H9 (cell line): Measurements from ENCODE around the gene HCRTR1. TPM values are rescaled to one million over a fixed set of nuclear protein-coding genes. Genes with fewer than 3 reads are reported as not detected.

Experiments used
- DNase-seq: peaks from one replicate; pipeline ENCODE4 v3.0.0-alpha.2; 2017
- H2AFZ ChIP-seq: one replicate; pipeline ENCODE4 v1.6.1; 2013; ENCODE audit warnings: mild to moderate bottlenecking, low read length, control low read depth, moderate library complexity
- H2AK5ac ChIP-seq: 2 replicates; pipeline ENCODE4 v1.6.1; 2013; ENCODE audit warnings: low read length, control low read depth, mixed read lengths; ENCODE audit not compliant: insufficient read length
- H2BK120ac ChIP-seq: one replicate; pipeline ENCODE4 v1.6.1; 2013; ENCODE audit warnings: low read depth, mild to moderate bottlenecking, low read length, control low read depth, inconsistent platforms; ENCODE audit not compliant: poor library complexity, severe bottlenecking
- H2BK12ac ChIP-seq: 2 replicates; pipeline ENCODE4 v1.6.1; 2013; ENCODE audit warnings: low read length, control low read depth, mixed read lengths, low read depth; ENCODE audit not compliant: insufficient read length
- H2BK15ac ChIP-seq: 2 replicates; pipeline ENCODE4 v1.6.1; 2013; ENCODE audit warnings: low read depth, low read length, control low read depth
- H2BK20ac ChIP-seq: one replicate; pipeline ENCODE4 v1.6.1; 2013; ENCODE audit warnings: low read depth, mild to moderate bottlenecking, low read length, control low read depth, inconsistent platforms; ENCODE audit not compliant: poor library complexity, severe bottlenecking
- H2BK5ac ChIP-seq: 2 replicates; pipeline ENCODE4 v1.6.1; 2013; ENCODE audit warnings: low read length, control low read depth, mixed read lengths; ENCODE audit not compliant: insufficient read length
- H3K14ac ChIP-seq: 2 replicates; pipeline ENCODE4 v1.6.1; 2013; ENCODE audit warnings: low read length, control low read depth; ENCODE audit not compliant: insufficient read depth
- H3K18ac ChIP-seq: 2 replicates; pipeline ENCODE4 v1.6.1; 2013; ENCODE audit warnings: low read depth, mild to moderate bottlenecking, mixed read lengths, low read length, control low read depth; ENCODE audit not compliant: insufficient read length
- H3K23ac ChIP-seq: 2 replicates; pipeline ENCODE4 v1.6.1; 2013; ENCODE audit warnings: low read length, control low read depth, mixed read lengths, low read depth; ENCODE audit not compliant: insufficient read length
- H3K23me2 ChIP-seq: 2 replicates; pipeline ENCODE4 v1.6.1; 2013; ENCODE audit warnings: low read depth, mild to moderate bottlenecking, mixed read lengths, low read length, control low read depth; ENCODE audit not compliant: insufficient read length, poor library complexity, severe bottlenecking
- H3K27ac ChIP-seq: 2 replicates; pipeline ENCODE4 v1.5.1; 2013; ENCODE audit warnings: low read length, control low read depth, mixed read lengths, low read depth; ENCODE audit not compliant: insufficient read length
- H3K27me3 ChIP-seq: 2 replicates; pipeline ENCODE4 v1.6.1; 2013; ENCODE audit warnings: low read length, control low read depth, inconsistent platforms; ENCODE audit not compliant: insufficient read depth
- H3K4ac ChIP-seq: 2 replicates; pipeline ENCODE4 v1.6.1; 2013; ENCODE audit warnings: low read depth, mild to moderate bottlenecking, control low read depth, inconsistent platforms, low read length, moderate library complexity
- H3K4me1 ChIP-seq: 2 replicates; pipeline ENCODE4 v1.6.1; 2013; ENCODE audit warnings: low read length, control low read depth, inconsistent platforms; ENCODE audit not compliant: insufficient read depth
- H3K4me2 ChIP-seq: 2 replicates; pipeline ENCODE4 v1.6.1; 2013; ENCODE audit warnings: low read length, control low read depth, mixed read lengths; ENCODE audit not compliant: insufficient read length, insufficient read depth
- H3K56ac ChIP-seq: 2 replicates; pipeline ENCODE4 v1.6.1; 2013; ENCODE audit warnings: low read depth, mild to moderate bottlenecking, mixed read lengths, low read length, control low read depth; ENCODE audit not compliant: insufficient read length
- H3K79me1 ChIP-seq: 2 replicates; pipeline ENCODE4 v1.6.1; 2013; ENCODE audit warnings: low read depth, mild to moderate bottlenecking, moderate library complexity, low read length, control low read depth, inconsistent platforms; ENCODE audit not compliant: insufficient read depth, poor library complexity, severe bottlenecking
- H3K79me2 ChIP-seq: 2 replicates; pipeline ENCODE4 v1.6.1; 2013; ENCODE audit warnings: low read length, control low read depth, inconsistent platforms; ENCODE audit not compliant: insufficient read depth
- H3K9ac ChIP-seq: 2 replicates; pipeline ENCODE4 v1.6.1; 2013; ENCODE audit warnings: low read length, control low read depth, mixed read lengths; ENCODE audit not compliant: insufficient read length; ENCODE audit errors: extremely low read depth
- H3K9me3 ChIP-seq: one replicate; pipeline ENCODE4 v1.6.1; 2013; ENCODE audit warnings: low read depth, low read length, inconsistent platforms; ENCODE audit not compliant: control insufficient read depth
- H3T11ph ChIP-seq: one replicate; pipeline ENCODE4 v1.6.1; 2013; ENCODE audit warnings: mild to moderate bottlenecking, low read length, control low read depth, inconsistent platforms
- H4K20me1 ChIP-seq: one replicate; pipeline ENCODE4 v1.6.1; 2013; ENCODE audit not compliant: control insufficient read depth, insufficient read length, insufficient read depth
- H4K5ac ChIP-seq: 2 replicates; pipeline ENCODE4 v1.6.1; 2013; ENCODE audit warnings: low read depth, mild to moderate bottlenecking, mixed read lengths, low read length, control low read depth; ENCODE audit not compliant: insufficient read length
- H4K8ac ChIP-seq: replicated peaks from 2 replicates; pipeline ENCODE4 v1.6.1; 2013; ENCODE audit warnings: low read length, control low read depth, mixed read lengths, low read depth; ENCODE audit not compliant: insufficient read length
- H4K91ac ChIP-seq: 2 replicates; pipeline ENCODE4 v1.6.1; 2013; ENCODE audit warnings: low read depth, mild to moderate bottlenecking, moderate library complexity, mixed read lengths, low read length, control low read depth; ENCODE audit not compliant: insufficient read length
- H3K27ac Mint-ChIP-seq, 3 experiments: 2 replicates in 2 of 3; 3 replicates in 1 of 3; pipeline ENCODE4 v1.8.0; 2020 to 2021; ENCODE audit warnings: mixed read lengths in 3 of 3, mild to moderate bottlenecking in 1 of 3, moderate library complexity in 1 of 3
- H3K27me3 Mint-ChIP-seq: 2 replicates; pipeline ENCODE4 v1.8.0; 2021; ENCODE audit warnings: low read depth, mild to moderate bottlenecking, moderate library complexity, mixed read lengths
- H3K36me3 Mint-ChIP-seq, 3 experiments: 2 replicates in 2 of 3; 3 replicates in 1 of 3; pipeline ENCODE4 v1.8.0; 2020 to 2021; ENCODE audit warnings: low read depth in 3 of 3, mixed read lengths in 3 of 3; ENCODE audit not compliant: insufficient read depth in 1 of 3
- H3K4me1 Mint-ChIP-seq, 2 experiments: 2 replicates each; pipeline ENCODE4 v1.8.0; 2020; ENCODE audit warnings: mixed read lengths in 2 of 2
- H3K4me3 Mint-ChIP-seq, 2 experiments: 2 replicates in 1 of 2; 3 replicates in 1 of 2; pipeline ENCODE4 v1.8.0; 2020 to 2021; ENCODE audit warnings: mild to moderate bottlenecking in 2 of 2, mixed read lengths in 2 of 2, moderate library complexity in 1 of 2
- H3K9me3 Mint-ChIP-seq, 2 experiments: 2 replicates in 1 of 2; 3 replicates in 1 of 2; pipeline ENCODE4 v1.8.0; 2020; ENCODE audit warnings: mild to moderate bottlenecking in 2 of 2, mixed read lengths in 2 of 2, moderate library complexity in 1 of 2
- WGBS: extraction: QIAGEN DNeasy Blood & Tissue Kit; methylation state at CpG from one replicate; pipeline ENCODE4 v1.1.7; 2013; ENCODE audit warnings: missing lambda C conversion rate, low lambda C conversion rate, mixed read lengths; ENCODE audit not compliant: insufficient read length; ENCODE audit errors: extremely low coverage; 5-methylcytosine and 5-hydroxymethylcytosine counted together
- total RNA-seq: library from RNA; stranded (reverse); gene quantifications from 2 replicates; pipeline ENCODE4 v1.2.1, GENCODE V29; 2021
- TF ChIP-seq, protein P1 (sequence below): fragments of 200-600 bp; sonication (generic); conservative IDR thresholded peaks from 3 replicates; pipeline ENCODE4 v1.8.0; 2021; ENCODE audit warnings: antibody characterized with exemption, mild to moderate bottlenecking

Gene HCRTR1
- total RNA-seq, 1 experiment from 2014 or later = not detected

GRCh38 chr1:31657020-31657804, 39.7 kb downstream of the HCRTR1 start:
- Histone ChIP-seq H3K27ac (no peak overlapping the region), H3T11ph (no peak overlapping the region), H4K5ac (no peak overlapping the region), H2BK120ac (no peak overlapping the region), H2AFZ (no peak overlapping the region), H4K8ac (no peak overlapping the region), H2AK5ac (no peak overlapping the region), H4K20me1 (no peaks in the 10 kb centered on the region), H3K79me1 (no peaks in the 10 kb centered on the region), H3K4me1 (no peaks in the 10 kb centered on the region), H3K56ac (no peak overlapping the region), H2BK12ac (no peak overlapping the region), H3K14ac (no peak overlapping the region; the same call in 1 of the 2 replicates), H3K4ac (no peak overlapping the region), H3K9me3 (no peaks in the 10 kb centered on the region), H2BK5ac (no peak overlapping the region), H3K27me3 (no peaks in the 10 kb centered on the region), H3K79me2 (no peaks in the 10 kb centered on the region), H3K4me2 (no peak overlapping the region), H2BK20ac (no peak overlapping the region), H3K23ac (no peak overlapping the region), H2BK15ac (no peak overlapping the region), H3K9ac (no peak overlapping the region), H3K23me2 (no peaks in the 10 kb centered on the region), H4K91ac (no peak overlapping the region), H3K18ac (no peak overlapping the region)
- no peak overlapping the region for H3K27ac Mint-ChIP-seq
- no peak overlapping the region for H3K4me3 Mint-ChIP-seq
- H3K27me3 Mint-ChIP-seq = peaks cover 1% of the 10 kb centered on the region; the same call in 1 of the 2 replicates
- no CpG with 5 or more reads among the region's 14 CpGs for WGBS
- TF ChIP-seq, protein P1, sequence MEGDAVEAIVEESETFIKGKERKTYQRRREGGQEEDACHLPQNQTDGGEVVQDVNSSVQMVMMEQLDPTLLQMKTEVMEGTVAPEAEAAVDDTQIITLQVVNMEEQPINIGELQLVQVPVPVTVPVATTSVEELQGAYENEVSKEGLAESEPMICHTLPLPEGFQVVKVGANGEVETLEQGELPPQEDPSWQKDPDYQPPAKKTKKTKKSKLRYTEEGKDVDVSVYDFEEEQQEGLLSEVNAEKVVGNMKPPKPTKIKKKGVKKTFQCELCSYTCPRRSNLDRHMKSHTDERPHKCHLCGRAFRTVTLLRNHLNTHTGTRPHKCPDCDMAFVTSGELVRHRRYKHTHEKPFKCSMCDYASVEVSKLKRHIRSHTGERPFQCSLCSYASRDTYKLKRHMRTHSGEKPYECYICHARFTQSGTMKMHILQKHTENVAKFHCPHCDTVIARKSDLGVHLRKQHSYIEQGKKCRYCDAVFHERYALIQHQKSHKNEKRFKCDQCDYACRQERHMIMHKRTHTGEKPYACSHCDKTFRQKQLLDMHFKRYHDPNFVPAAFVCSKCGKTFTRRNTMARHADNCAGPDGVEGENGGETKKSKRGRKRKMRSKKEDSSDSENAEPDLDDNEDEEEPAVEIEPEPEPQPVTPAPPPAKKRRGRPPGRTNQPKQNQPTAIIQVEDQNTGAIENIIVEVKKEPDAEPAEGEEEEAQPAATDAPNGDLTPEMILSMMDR = no peak
- no peaks in the 10 kb centered on the region; a peak in 1 of 7 replicates for H3K36me3 Mint-ChIP-seq
- no peaks in the 10 kb centered on the region for H3K4me1 Mint-ChIP-seq
- DNase-seq = no peak
- H3K9me3 Mint-ChIP-seq = no peaks in the 10 kb centered on the region
